Neural progenitor cell (in vitro differentiated cells): ENCODE data around the gene PLA2G4C. TPM values are rescaled to one million over a fixed set of nuclear protein-coding genes. Genes with fewer than 3 reads are reported as not detected.

Source experiments
- DNase-seq: peaks from one replicate; pipeline ENCODE4 v3.0.0-alpha.2; 2016; ENCODE audit warnings: low spot score
- H2AFZ ChIP-seq: fragments of 200-600 bp; sonication (generic); replicated peaks from 2 replicates; pipeline ENCODE4 v1.6.1; 2016; ENCODE audit warnings: antibody characterized with exemption
- H3F3A ChIP-seq: fragments of 200-600 bp; sonication (generic); 2 replicates; pipeline ENCODE4 v1.6.1; 2016; ENCODE audit warnings: antibody characterized with exemption, low read depth
- H3K27ac ChIP-seq: fragments of 200-600 bp; sonication (generic); 2 replicates; pipeline ENCODE4 v1.5.1; 2016; ENCODE audit warnings: mild to moderate bottlenecking
- H3K27me3 ChIP-seq: fragments of 200-600 bp; sonication (generic); 2 replicates; pipeline ENCODE4 v1.6.1; 2016; ENCODE audit warnings: mild to moderate bottlenecking, moderate library complexity
- H3K36me3 ChIP-seq: fragments of 200-600 bp; sonication (generic); 2 replicates; pipeline ENCODE4 v1.5.1; 2016
- H3K4me1 ChIP-seq: fragments of 200-600 bp; sonication (generic); 2 replicates; pipeline ENCODE4 v1.6.1; 2016; ENCODE audit warnings: mixed run types
- H3K4me2 ChIP-seq: fragments of 200-600 bp; sonication (generic); 2 replicates; pipeline ENCODE4 v1.6.1; 2016
- H3K4me3 ChIP-seq: fragments of 200-600 bp; sonication (generic); 2 replicates; pipeline ENCODE4 v1.5.1; 2016
- H3K79me2 ChIP-seq: fragments of 200-600 bp; sonication (generic); 2 replicates; pipeline ENCODE4 v1.6.1; 2016; ENCODE audit warnings: low read depth
- H3K9ac ChIP-seq: fragments of 200-600 bp; sonication (generic); 2 replicates; pipeline ENCODE4 v1.6.1; 2016
- H3K9me3 ChIP-seq: fragments of 200-600 bp; sonication (generic); 2 replicates; pipeline ENCODE4 v1.5.1; 2016; ENCODE audit warnings: low read depth
- H4K20me1 ChIP-seq: fragments of 200-600 bp; sonication (generic); 2 replicates; pipeline ENCODE4 v1.6.1; 2016; ENCODE audit warnings: low read depth
- H3K27ac Mint-ChIP-seq: 3 replicates; pipeline ENCODE4 v1.8.0; 2021; ENCODE audit warnings: mixed read lengths
- H3K27me3 Mint-ChIP-seq: 2 replicates; pipeline ENCODE4 v1.8.0; 2022; ENCODE audit warnings: low read depth, mild to moderate bottlenecking, inconsistent platforms, moderate library complexity, mixed read lengths; ENCODE audit not compliant: insufficient read depth
- H3K36me3 Mint-ChIP-seq: 3 replicates; pipeline ENCODE4 v1.8.0; 2021; ENCODE audit warnings: mixed read lengths
- H3K4me1 Mint-ChIP-seq: 3 replicates; pipeline ENCODE4 v1.8.0; 2021; ENCODE audit warnings: mixed read lengths
- H3K4me3 Mint-ChIP-seq: 3 replicates; pipeline ENCODE4 v1.8.0; 2021; ENCODE audit warnings: mild to moderate bottlenecking, moderate library complexity, mixed read lengths
- H3K9me3 Mint-ChIP-seq: 3 replicates; pipeline ENCODE4 v1.8.0; 2020; ENCODE audit warnings: mixed read lengths
- EZH2 ChIP-seq: fragments of 200-600 bp; sonication (generic); IDR thresholded peaks from 2 replicates; pipeline ENCODE4 v1.6.1; 2017; ENCODE audit warnings: antibody characterized with exemption, mild to moderate bottlenecking, moderate library complexity
- EZH2phosphoT487 ChIP-seq: fragments of 200-600 bp; sonication (generic); IDR thresholded peaks from 2 replicates; pipeline ENCODE4 v1.6.1; 2017; ENCODE audit warnings: antibody characterized with exemption
- total RNA-seq: library from RNA; depleted of rRNA; stranded (reverse); fragments of >200 nt; gene quantifications from 2 replicates; pipeline ENCODE4 v1.2.3, GENCODE V29; 2015; ENCODE audit warnings: low replicate concordance
- TF ChIP-seq, protein P1 (sequence below): fragments of 200-600 bp; sonication (generic); IDR thresholded peaks from 2 replicates; pipeline ENCODE4 v1.5.1; 2017; ENCODE audit warnings: antibody characterized with exemption, mild to moderate bottlenecking

Gene PLA2G4C
- total RNA-seq, 1 donor from 2014 or later = not detected

DNA sequence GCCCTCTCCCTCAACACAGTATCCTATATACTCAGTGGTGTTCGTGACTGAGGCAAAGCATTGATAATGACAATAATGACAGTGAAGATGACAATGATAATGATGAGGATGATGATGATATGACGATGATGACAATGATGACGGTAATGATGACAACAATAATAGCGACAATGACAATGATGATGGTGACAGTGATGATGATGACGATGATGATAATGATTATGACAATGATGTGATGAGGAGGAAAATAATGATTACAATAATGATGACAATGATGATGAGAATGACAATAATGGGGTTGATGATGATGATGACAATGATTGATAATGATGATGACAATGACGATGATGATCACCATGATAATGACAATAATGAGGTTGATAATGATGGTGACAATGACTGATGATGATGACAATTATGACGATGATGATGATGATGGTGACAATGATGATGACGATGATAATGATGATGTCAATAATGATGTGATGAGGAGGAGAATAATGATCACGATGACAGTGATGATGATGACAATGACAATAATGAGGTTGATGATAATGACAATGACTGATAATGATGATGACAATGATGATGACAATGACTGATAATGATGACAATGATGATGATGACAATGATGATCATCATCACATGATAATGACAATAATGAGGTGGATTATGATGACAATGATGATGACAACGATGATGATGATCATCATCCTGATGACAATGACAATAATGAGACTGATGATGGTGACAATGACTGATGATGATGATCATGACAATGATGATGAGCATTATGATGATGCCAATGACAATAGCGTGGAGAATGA, 99.5 kb downstream of the PLA2G4C start:
- no peak overlapping the region for H3K9ac ChIP-seq
- H3F3A ChIP-seq = no peaks in the 10 kb centered on the region
- TF ChIP-seq, protein P1, sequence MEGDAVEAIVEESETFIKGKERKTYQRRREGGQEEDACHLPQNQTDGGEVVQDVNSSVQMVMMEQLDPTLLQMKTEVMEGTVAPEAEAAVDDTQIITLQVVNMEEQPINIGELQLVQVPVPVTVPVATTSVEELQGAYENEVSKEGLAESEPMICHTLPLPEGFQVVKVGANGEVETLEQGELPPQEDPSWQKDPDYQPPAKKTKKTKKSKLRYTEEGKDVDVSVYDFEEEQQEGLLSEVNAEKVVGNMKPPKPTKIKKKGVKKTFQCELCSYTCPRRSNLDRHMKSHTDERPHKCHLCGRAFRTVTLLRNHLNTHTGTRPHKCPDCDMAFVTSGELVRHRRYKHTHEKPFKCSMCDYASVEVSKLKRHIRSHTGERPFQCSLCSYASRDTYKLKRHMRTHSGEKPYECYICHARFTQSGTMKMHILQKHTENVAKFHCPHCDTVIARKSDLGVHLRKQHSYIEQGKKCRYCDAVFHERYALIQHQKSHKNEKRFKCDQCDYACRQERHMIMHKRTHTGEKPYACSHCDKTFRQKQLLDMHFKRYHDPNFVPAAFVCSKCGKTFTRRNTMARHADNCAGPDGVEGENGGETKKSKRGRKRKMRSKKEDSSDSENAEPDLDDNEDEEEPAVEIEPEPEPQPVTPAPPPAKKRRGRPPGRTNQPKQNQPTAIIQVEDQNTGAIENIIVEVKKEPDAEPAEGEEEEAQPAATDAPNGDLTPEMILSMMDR = no peak
- TF ChIP-seq EZH2 (no peak), EZH2phosphoT487 (no peak)
- no peaks in the 10 kb centered on the region for H3K27me3 ChIP-seq
- peaks cover 7% of the 10 kb centered on the region for H3K27me3 Mint-ChIP-seq
- H3K4me3 ChIP-seq = no peak overlapping the region
- no peak for DNase-seq
- no peak overlapping the region for H3K4me3 Mint-ChIP-seq
- no peaks in the 10 kb centered on the region for H3K9me3 ChIP-seq
- no peaks in the 10 kb centered on the region for H3K4me1 Mint-ChIP-seq
- H3K79me2 ChIP-seq = no peaks in the 10 kb centered on the region
- no peak overlapping the region for H3K27ac ChIP-seq
- no peaks in the 10 kb centered on the region for H3K4me1 ChIP-seq
- H3K9me3 Mint-ChIP-seq = peaks cover 6% of the 10 kb centered on the region
- H3K36me3 ChIP-seq = no peaks in the 10 kb centered on the region
- no peaks in the 10 kb centered on the region for H4K20me1 ChIP-seq
- H2AFZ ChIP-seq = no peak overlapping the region
- no peak overlapping the region for H3K4me2 ChIP-seq
- no peaks in the 10 kb centered on the region for H3K36me3 Mint-ChIP-seq
- no peak overlapping the region for H3K27ac Mint-ChIP-seq

DNA sequence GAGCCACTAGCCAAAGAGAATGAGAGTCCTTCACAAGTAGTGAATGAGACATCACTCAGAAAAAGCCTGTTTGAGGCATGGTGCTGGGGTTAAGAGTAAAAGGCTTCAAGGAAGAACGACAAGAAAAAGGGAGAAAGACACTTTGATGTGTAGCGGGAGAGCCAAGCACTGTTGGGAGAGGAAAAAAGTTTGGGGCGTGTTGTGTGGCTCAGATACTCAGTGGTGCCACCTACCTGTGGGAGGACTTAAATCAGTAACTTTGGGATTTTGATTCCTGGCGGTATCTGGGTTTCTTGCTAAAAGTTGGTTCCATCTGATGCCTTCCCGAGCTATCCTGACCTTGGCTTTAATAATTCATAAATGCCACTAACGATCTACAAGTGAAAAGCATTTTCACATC, 103.9 kb downstream of the PLA2G4C start:
- TF ChIP-seq, protein P1 = peak; percentile 25
- no peak for TF ChIP-seq EZH2
- no peak overlapping the region for H3K4me3 ChIP-seq
- peaks cover 5% of the 10 kb centered on the region for H3K27me3 Mint-ChIP-seq
- H3K27me3 ChIP-seq = no peaks in the 10 kb centered on the region
- no peak overlapping the region for H3K4me3 Mint-ChIP-seq
- DNase-seq = no peak
- no peaks in the 10 kb centered on the region for H3F3A ChIP-seq
- H3K9me3 Mint-ChIP-seq = peaks cover 6% of the 10 kb centered on the region
- H3K27ac ChIP-seq = no peak overlapping the region
- no peaks in the 10 kb centered on the region for H3K79me2 ChIP-seq
- no peaks in the 10 kb centered on the region for H3K4me1 Mint-ChIP-seq
- H3K4me1 ChIP-seq = no peaks in the 10 kb centered on the region
- no peak overlapping the region for H2AFZ ChIP-seq
- no peak overlapping the region for H3K4me2 ChIP-seq
- H4K20me1 ChIP-seq = no peaks in the 10 kb centered on the region
- H3K9ac ChIP-seq = no peak overlapping the region
- no peak overlapping the region for H3K27ac Mint-ChIP-seq
- H3K36me3 ChIP-seq = no peaks in the 10 kb centered on the region
- H3K36me3 Mint-ChIP-seq = no peaks in the 10 kb centered on the region
- no peaks in the 10 kb centered on the region for H3K9me3 ChIP-seq

DNA sequence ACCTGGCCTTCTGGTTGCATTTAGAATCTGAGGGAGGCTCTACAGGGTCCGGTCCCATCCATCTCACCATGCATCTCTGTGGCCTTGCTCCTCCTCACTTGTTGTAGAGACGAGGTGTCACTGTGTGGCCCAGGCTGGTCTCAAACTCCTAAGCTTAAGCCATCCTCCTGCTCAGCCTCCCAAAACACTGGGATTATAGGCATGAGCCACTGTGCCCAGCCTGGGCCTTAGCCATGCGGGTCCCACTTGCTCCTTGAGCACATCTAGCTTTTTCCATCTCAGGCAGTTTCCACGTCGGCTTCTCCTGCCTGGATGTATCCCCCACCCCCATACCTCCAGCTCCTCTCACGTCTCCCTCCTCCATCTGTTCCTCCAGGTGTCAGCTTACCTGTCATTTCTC, 106.4 kb downstream of the PLA2G4C start:
- Mint-ChIP-seq H3K4me1 (no peaks in the 10 kb centered on the region), H3K4me3 (no peak overlapping the region), H3K9me3 (peaks cover 10% of the 10 kb centered on the region), H3K27me3 (peaks cover 5% of the 10 kb centered on the region), H3K27ac (no peak overlapping the region), H3K36me3 (no peaks in the 10 kb centered on the region)
- H3K4me3 ChIP-seq = no peak overlapping the region
- H3K9me3 ChIP-seq = no peaks in the 10 kb centered on the region
- H3K4me1 ChIP-seq = no peaks in the 10 kb centered on the region
- no peaks in the 10 kb centered on the region for H3K27me3 ChIP-seq
- TF ChIP-seq EZH2phosphoT487 = no peak
- TF ChIP-seq EZH2 = no peak
- TF ChIP-seq, protein P1 = no peak
- no peak overlapping the region for H2AFZ ChIP-seq
- H4K20me1 ChIP-seq = no peaks in the 10 kb centered on the region
- H3K4me2 ChIP-seq = no peak overlapping the region
- DNase-seq = no peak
- H3K36me3 ChIP-seq = no peaks in the 10 kb centered on the region
- no peaks in the 10 kb centered on the region for H3F3A ChIP-seq
- H3K27ac ChIP-seq = no peak overlapping the region
- no peak overlapping the region for H3K9ac ChIP-seq
- no peaks in the 10 kb centered on the region for H3K79me2 ChIP-seq
